ENCODE data around the gene NEURL1B.

GRCh38 chr5:172681421-172681820, 40.4 kb downstream of the NEURL1B start:
- no peak for TF ChIP-seq CTCF (IDR thresholded peaks at IDR 0.05)
- no peak for TF ChIP-seq POLR2A (IDR thresholded peaks at IDR 0.05)
